Caco-2 (cell line): ENCODE measurements around the gene COL25A1. TPM values are rescaled to one million over a fixed set of nuclear protein-coding genes. Genes with fewer than 3 reads are reported as not detected.

Experiments used
- BruUV-seq: library from RNA; stranded (reverse); fragments of 400-500 nt; replicated peaks from 2 replicates; lab custom pipeline; 2021; lab: Mats Ljungman, UMichigan
- CTCF ChIA-PET: fragments of 300-600 bp; sonication (Branson Sonifier 250); formaldehyde crosslinking; loops from one replicate; lab custom pipeline; 2022; ENCODE audit warnings: antibody characterized with exemption; lab: Charles Lee
- POLR2A ChIA-PET: fragments of 300-600 bp; sonication (Branson Sonifier 250); formaldehyde crosslinking; loops from one replicate; lab custom pipeline; 2022; ENCODE audit warnings: antibody characterized with exemption; lab: Charles Lee
- DNase-seq, 2 experiments: peaks; one replicate each; pipeline versions ENCODE4 v3.0.0 to v3.0.0-alpha.2; 2020 to 2022
- H3K27me3 ChIP-seq: replicated peaks from 2 replicates; pipeline ENCODE4 v1.6.0; 2011; ENCODE audit warnings: low read length; ENCODE audit not compliant: control insufficient read depth, insufficient read depth
- H3K36me3 ChIP-seq: 2 replicates; pipeline ENCODE4 v1.5.1; 2011; ENCODE audit warnings: low read length; ENCODE audit not compliant: control insufficient read depth, insufficient read depth
- H3K4me1 ChIP-seq: fragments of 250-450 bp; sonication (Bioruptor Pico); 2 replicates; pipeline ENCODE4 v1.5.1; 2020; ENCODE audit warnings: mild to moderate bottlenecking
- H3K4me3 ChIP-seq: 2 replicates; pipeline ENCODE4 v1.5.1; 2011; ENCODE audit warnings: low read depth, mild to moderate bottlenecking, control low read depth, low read length
- H3K9me3 ChIP-seq: fragments of 250-450 bp; sonication (Bioruptor Pico); 2 replicates; pipeline ENCODE4 v1.5.1; 2020; ENCODE audit warnings: mild to moderate bottlenecking, moderate library complexity
- H3K27ac Mint-ChIP-seq: one replicate; pipeline ENCODE4 v1.8.0; 2022; ENCODE audit warnings: mixed read lengths; ENCODE audit not compliant: unreplicated experiment
- H3K27me3 Mint-ChIP-seq: one replicate; pipeline ENCODE4 v1.8.0; 2022; ENCODE audit warnings: mixed read lengths; ENCODE audit not compliant: insufficient read depth, unreplicated experiment
- H3K36me3 Mint-ChIP-seq: one replicate; pipeline ENCODE4 v1.8.0; 2022; ENCODE audit warnings: mild to moderate bottlenecking, mixed read lengths; ENCODE audit not compliant: insufficient read depth, unreplicated experiment
- H3K4me1 Mint-ChIP-seq: one replicate; pipeline ENCODE4 v1.8.0; 2022; ENCODE audit warnings: low read depth, mixed read lengths; ENCODE audit not compliant: unreplicated experiment
- H3K4me3 Mint-ChIP-seq: one replicate; pipeline ENCODE4 v1.8.0; 2022; ENCODE audit warnings: mild to moderate bottlenecking, moderate library complexity, mixed read lengths; ENCODE audit not compliant: unreplicated experiment
- H3K9me3 Mint-ChIP-seq: one replicate; pipeline ENCODE4 v1.8.0; 2022; ENCODE audit warnings: mixed read lengths; ENCODE audit not compliant: unreplicated experiment
- CTCF ChIP-seq, 2 experiments: fragments of 200-600 bp in 1 of 2; IDR thresholded peaks; 1 replicate in 1 of 2; 2 replicates in 1 of 2; pipeline versions ENCODE4 v1.5.1 to v1.8.0; 2011 to 2022; ENCODE audit warnings: antibody characterized with exemption in 1 of 2, control low read depth in 1 of 2, inconsistent platforms in 1 of 2, low read depth in 1 of 2, low read length in 1 of 2, mild to moderate bottlenecking in 1 of 2, moderate library complexity in 1 of 2; ENCODE audit not compliant: insufficient read depth in 1 of 2, severe bottlenecking in 1 of 2, unreplicated experiment in 1 of 2
- intact Hi-C: fragments of 100-400 bp; cut with micrococcal nuclease; formaldehyde crosslinking; loops from one replicate; pipeline ENCODE4 v1.10.0; 2022; ENCODE audit not compliant: unreplicated experiment
- total RNA-seq: library from RNA; stranded (reverse); gene quantifications from 2 replicates; pipeline ENCODE4 v1.2.3, GENCODE V29; 2022

Gene COL25A1
- total RNA-seq, 1 experiment from 2014 or later: not detected

GRCh38 chr4:109033993-109034392 lies 268.5 kb downstream of the COL25A1 start:
- Mint-ChIP-seq H3K9me3 (no peaks in the 10 kb centered on the region), H3K36me3 (no peaks in the 10 kb centered on the region), H3K27ac (no peak overlapping the region), H3K4me3 (no peak overlapping the region), H3K4me1 (no peaks in the 10 kb centered on the region), H3K27me3 (peaks cover 5% of the 10 kb centered on the region)
- H3K4me3 ChIP-seq: no peak overlapping the region
- no peaks in the 10 kb centered on the region for H3K4me1 ChIP-seq
- no peak for TF ChIP-seq CTCF (IDR thresholded peaks at IDR 0.05; ENCODE audit: insufficient read depth in 1 of 2, low read depth in 1 of 2, low read length in 1 of 2, severe bottlenecking in 1 of 2, unreplicated experiment in 1 of 2)
- ChIA-PET POLR2A (no interaction called here), CTCF (no interaction called here)
- no peaks in the 10 kb centered on the region for H3K9me3 ChIP-seq
- intact Hi-C loops: no loop called here
- no peaks in the 10 kb centered on the region for H3K36me3 ChIP-seq
- no TSS peak for BruUV-seq
- DNase-seq: no peak
- no peaks in the 10 kb centered on the region for H3K27me3 ChIP-seq

- Mint-ChIP-seq H3K27me3 (peaks cover 4% of the 10 kb centered on the region), H3K27ac (no peak overlapping the region), H3K4me3 (no peak overlapping the region), H3K36me3 (no peaks in the 10 kb centered on the region), H3K9me3 (no peaks in the 10 kb centered on the region), H3K4me1 (no peaks in the 10 kb centered on the region)
- no peak for TF ChIP-seq CTCF (IDR thresholded peaks at IDR 0.05; ENCODE audit: insufficient read depth in 1 of 2, low read depth in 1 of 2, low read length in 1 of 2, severe bottlenecking in 1 of 2, unreplicated experiment in 1 of 2)
- Histone ChIP-seq H3K27me3 (no peaks in the 10 kb centered on the region), H3K4me1 (no peaks in the 10 kb centered on the region), H3K4me3 (no peak overlapping the region), H3K36me3 (no peaks in the 10 kb centered on the region), H3K9me3 (no peaks in the 10 kb centered on the region)
- no TSS peak for BruUV-seq
- intact Hi-C loops: no loop called here
- no peak for DNase-seq
- POLR2A ChIA-PET: no interaction called here
- CTCF ChIA-PET: no interaction called here
Observed at GRCh38 chr4:109032671-109033070, 269.8 kb downstream of the COL25A1 start.

GRCh38 chr4:109029987-109030386 lies 272.5 kb downstream of the COL25A1 start:
- no TSS peak for BruUV-seq

More at GRCh38 chr4:109029987-109030386, 272.5 kb downstream of the COL25A1 start:
- Histone ChIP-seq H3K4me3 (no peak overlapping the region), H3K9me3 (no peaks in the 10 kb centered on the region), H3K36me3 (no peaks in the 10 kb centered on the region), H3K4me1 (no peaks in the 10 kb centered on the region), H3K27me3 (no peaks in the 10 kb centered on the region)
- intact Hi-C loops: no loop called here
- Mint-ChIP-seq H3K9me3 (no peaks in the 10 kb centered on the region), H3K4me1 (no peaks in the 10 kb centered on the region), H3K4me3 (no peak overlapping the region), H3K27me3 (peaks cover 2% of the 10 kb centered on the region), H3K27ac (no peak overlapping the region), H3K36me3 (no peaks in the 10 kb centered on the region)
- no peak for TF ChIP-seq CTCF (IDR thresholded peaks at IDR 0.05; ENCODE audit: insufficient read depth in 1 of 2, low read depth in 1 of 2, low read length in 1 of 2, severe bottlenecking in 1 of 2, unreplicated experiment in 1 of 2)
- CTCF ChIA-PET: no interaction called here
- no peak for DNase-seq
- POLR2A ChIA-PET: no interaction called here
